T-helper 1 cell treated with Interleukin-12 subunit alpha and Interleukin-12 subunit beta and Interleukin-4 antibody, amounts not matched to agents 30 μg/mL and 1 μg/mL, for 36 hours (primary cell): Measurements from ENCODE around the gene BRSK2.

Experiments
- H3K27ac Mint-ChIP-seq: one replicate; pipeline ENCODE4 v1.8.0; 2021; ENCODE audit warnings: mild to moderate bottlenecking, mixed read lengths
- H3K27me3 Mint-ChIP-seq: one replicate; pipeline ENCODE4 v1.8.0; 2021; ENCODE audit warnings: low read depth, mixed read lengths
- H3K36me3 Mint-ChIP-seq: one replicate; pipeline ENCODE4 v1.8.0; 2021; ENCODE audit warnings: low read depth, mixed read lengths
- H3K4me1 Mint-ChIP-seq: one replicate; pipeline ENCODE4 v1.8.0; 2021; ENCODE audit warnings: low read depth, mixed read lengths
- H3K4me3 Mint-ChIP-seq: one replicate; pipeline ENCODE4 v1.8.0; 2021; ENCODE audit warnings: mild to moderate bottlenecking, moderate library complexity, mixed read lengths
- H3K9me3 Mint-ChIP-seq: one replicate; pipeline ENCODE4 v1.8.0; 2021; ENCODE audit warnings: mixed read lengths

BRSK2 gene

GRCh38 chr11:1456596-1457325 lies 67.0 kb downstream of the BRSK2 start:
- Mint-ChIP-seq H3K27ac (no peak overlapping the region), H3K4me3 (no peak overlapping the region), H3K27me3 (no peaks in the 10 kb centered on the region), H3K9me3 (no peaks in the 10 kb centered on the region), H3K36me3 (no peaks in the 10 kb centered on the region), H3K4me1 (no peaks in the 10 kb centered on the region)

GRCh38 chr11:1457326-1457680 lies 67.6 kb downstream of the BRSK2 start:
- Mint-ChIP-seq H3K27ac (no peak overlapping the region), H3K9me3 (no peaks in the 10 kb centered on the region), H3K4me1 (no peaks in the 10 kb centered on the region), H3K4me3 (no peak overlapping the region), H3K27me3 (no peaks in the 10 kb centered on the region), H3K36me3 (no peaks in the 10 kb centered on the region)

DNA sequence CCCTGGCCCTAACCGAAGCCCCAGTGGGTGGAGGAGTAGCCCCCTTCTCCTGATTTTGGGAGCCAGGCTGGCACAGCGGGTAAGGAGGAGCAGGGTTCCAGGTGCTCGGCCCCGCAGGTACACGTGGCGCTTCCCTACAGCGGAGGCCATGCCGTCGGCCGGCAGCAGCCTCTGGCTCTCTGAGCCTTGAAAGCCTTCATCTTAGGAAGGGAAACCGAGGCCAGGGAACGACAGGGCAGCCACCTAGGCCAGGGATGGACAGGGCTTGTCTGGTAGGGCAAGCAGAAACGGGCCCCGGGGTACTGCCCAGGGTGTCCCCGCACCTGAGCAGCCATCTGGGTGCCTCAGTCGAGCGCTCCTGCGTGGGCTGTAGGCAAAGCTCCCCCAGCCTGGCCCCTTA lies 68.1 kb downstream of the BRSK2 start:
- Mint-ChIP-seq H3K36me3 (no peaks in the 10 kb centered on the region), H3K27ac (no peak overlapping the region), H3K27me3 (no peaks in the 10 kb centered on the region), H3K4me3 (no peak overlapping the region), H3K9me3 (no peaks in the 10 kb centered on the region), H3K4me1 (no peaks in the 10 kb centered on the region)

DNA sequence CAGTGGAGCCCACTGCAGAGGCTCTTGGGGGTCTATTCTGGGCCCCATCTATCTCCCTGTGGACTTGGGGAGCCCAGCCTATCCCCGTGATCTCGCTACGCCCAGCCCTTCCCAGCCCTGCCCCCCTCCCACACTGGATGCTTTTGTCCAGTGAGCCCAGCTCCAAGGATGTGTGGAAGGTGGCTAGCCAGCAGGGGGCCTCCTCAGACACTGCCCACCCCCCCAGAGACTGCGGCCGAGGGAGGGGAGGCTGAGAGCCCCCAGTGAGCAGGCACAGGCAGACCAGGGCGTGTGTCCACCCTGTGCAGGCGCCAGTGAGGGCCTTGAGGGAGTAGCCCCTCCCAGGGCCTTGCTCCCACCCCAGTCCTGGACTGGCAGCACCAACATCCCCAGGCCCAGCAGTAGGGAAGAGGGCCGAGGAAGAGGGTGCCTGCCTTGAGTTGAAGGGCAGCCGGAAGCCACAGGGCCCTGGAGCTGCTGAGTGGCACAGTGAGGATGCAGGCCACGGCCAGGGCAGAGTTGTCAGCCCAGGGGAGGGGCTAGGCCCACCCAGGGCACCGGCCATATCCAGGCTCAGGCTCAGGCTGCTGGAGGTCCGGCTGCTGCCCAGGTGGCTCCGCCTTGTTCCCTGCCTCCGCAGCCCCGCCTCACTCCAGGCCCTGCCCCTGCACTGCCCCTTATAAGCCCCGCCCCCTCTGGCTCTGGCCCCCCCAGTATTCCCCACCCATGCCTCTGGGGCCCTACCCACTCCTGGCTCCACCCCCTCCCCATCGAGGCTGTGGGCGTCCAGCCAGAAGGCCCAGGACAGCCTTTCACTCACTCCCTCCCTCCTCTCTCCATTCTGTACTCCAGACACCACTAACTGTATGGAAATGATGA lies 68.8 kb downstream of the BRSK2 start:
- no peak overlapping the region for H3K27ac Mint-ChIP-seq
- H3K4me1 Mint-ChIP-seq = no peaks in the 10 kb centered on the region
- no peaks in the 10 kb centered on the region for H3K36me3 Mint-ChIP-seq
- H3K4me3 Mint-ChIP-seq = no peak overlapping the region
- H3K9me3 Mint-ChIP-seq = no peaks in the 10 kb centered on the region
- no peaks in the 10 kb centered on the region for H3K27me3 Mint-ChIP-seq

DNA sequence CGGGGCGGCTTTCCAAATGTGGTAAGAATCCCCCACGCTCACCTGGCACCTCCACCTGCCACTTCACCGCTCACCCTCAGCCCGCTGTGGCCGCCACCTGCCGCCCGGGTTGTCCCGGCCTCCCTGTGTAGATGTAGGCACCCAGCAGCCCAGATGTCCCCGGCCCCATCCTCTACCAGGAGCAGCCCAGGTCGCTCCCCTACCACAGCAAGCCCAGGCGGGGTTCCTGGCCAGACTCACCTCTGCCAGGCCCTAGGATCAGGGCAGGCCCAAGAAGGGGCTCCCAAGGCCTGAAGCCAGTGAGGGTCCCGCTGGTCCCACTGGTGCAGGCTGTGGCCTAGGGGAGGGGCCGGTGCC lies 69.5 kb downstream of the BRSK2 start:
- H3K27me3 Mint-ChIP-seq = no peaks in the 10 kb centered on the region
- H3K4me3 Mint-ChIP-seq = no peak overlapping the region
- H3K27ac Mint-ChIP-seq = no peak overlapping the region
- H3K4me1 Mint-ChIP-seq = no peaks in the 10 kb centered on the region
- no peaks in the 10 kb centered on the region for H3K9me3 Mint-ChIP-seq
- H3K36me3 Mint-ChIP-seq = no peaks in the 10 kb centered on the region

DNA sequence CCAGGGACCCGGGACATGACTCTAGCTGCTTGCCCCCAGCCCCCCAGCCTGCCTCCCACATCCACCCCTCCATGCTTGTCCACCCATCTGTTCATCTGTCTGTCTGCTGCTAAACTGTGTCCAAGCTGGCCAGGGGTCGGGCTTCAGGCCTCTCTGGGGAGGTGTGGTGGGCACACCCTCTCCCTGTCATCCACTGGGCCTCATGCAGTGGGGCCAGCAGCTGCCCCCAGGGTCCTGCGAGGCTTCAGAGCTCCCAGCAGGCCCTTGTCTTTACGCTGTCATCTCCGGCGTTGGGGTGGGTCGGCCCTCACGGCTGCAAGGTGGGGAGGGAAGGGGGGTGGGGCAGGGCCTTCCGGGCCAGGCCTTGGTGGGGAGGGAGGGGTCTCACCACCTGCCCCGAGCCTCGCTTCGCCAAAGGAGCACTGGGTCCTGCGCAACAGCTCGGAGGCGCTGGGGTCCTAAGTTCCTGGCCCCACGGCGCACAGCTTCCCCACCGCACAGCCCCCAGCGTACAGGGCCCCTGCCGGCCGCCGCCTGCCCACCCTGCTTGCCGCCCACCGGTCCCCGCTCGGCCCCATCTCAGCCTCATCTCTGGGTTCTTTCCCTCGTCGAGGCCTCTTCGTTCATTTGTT lies 70.1 kb downstream of the BRSK2 start:
- Mint-ChIP-seq H3K27me3 (no peaks in the 10 kb centered on the region), H3K36me3 (no peaks in the 10 kb centered on the region), H3K9me3 (no peaks in the 10 kb centered on the region), H3K4me1 (no peaks in the 10 kb centered on the region), H3K4me3 (no peak overlapping the region), H3K27ac (no peak overlapping the region)

DNA sequence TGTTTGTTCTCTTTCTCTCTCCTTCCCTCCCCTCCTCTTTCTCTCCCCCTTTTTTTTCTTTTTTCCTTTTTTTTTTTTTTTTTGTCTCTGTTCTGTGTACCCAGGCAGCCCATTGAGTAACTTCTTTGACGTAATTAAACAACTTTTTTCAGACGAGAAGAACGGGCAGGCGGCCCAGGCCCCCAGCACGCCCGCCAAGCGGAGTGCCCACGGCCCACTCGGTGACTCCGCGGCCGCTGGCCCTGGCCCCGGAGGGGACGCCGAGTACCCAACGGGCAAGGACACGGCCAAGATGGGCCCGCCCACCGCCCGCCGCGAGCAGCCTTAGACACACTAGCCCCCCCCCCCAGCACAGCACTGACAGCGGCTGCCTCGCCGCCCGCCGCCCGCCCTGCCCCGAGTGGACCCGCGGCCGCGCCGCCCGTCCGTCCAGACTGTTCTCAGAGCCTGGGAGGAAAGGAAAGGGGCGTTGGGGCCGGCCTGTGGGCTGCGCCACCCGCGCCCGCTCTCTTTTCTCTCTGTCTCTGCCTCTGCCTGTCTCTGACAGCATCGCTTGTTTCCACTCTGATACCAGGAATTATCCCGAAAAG lies 70.8 kb downstream of the BRSK2 start:
- no peaks in the 10 kb centered on the region for H3K36me3 Mint-ChIP-seq
- H3K4me3 Mint-ChIP-seq = no peak overlapping the region
- no peaks in the 10 kb centered on the region for H3K9me3 Mint-ChIP-seq
- H3K4me1 Mint-ChIP-seq = no peaks in the 10 kb centered on the region
- no peak overlapping the region for H3K27ac Mint-ChIP-seq
- H3K27me3 Mint-ChIP-seq = no peaks in the 10 kb centered on the region

DNA sequence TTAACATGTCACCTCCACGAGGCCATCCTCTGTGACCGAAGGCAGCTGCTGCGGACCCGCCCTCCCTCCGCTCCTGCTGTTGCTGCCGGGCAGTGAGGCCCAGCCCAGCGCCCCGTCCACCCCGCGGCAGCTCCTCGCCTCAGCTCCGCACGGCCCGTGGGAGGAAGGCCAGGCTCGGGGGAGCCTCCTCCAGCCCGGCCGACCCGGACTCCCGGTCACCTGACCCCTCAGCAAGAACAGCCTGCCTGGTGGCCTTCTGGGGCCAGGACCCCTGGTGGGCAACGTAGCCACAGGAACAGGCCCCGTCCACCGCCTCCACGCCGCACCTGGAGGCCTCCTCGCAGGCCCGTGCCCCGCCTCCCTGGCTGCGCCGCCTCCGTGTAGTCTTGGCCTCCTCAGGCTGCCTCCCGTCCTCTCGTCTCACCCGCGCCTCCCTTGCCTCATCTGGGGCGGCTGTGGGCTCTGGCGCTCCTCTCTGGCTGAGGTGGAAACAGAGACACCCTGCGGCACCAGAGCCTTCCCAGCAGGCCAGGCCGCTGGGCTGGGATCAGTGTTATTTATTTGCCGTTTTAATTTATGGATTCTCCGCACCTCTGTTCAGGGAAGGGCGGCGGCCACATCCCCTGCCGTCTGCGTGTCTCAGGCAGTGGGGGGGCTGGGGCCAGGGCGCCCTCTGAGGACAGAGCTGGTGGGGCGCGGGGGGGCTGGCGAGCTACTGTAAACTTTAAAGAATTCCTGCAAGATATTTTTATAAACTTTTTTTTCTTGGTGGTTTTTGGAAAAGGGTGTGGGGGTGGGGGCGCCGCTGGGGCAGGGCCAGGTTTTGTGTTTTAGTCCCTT lies 71.5 kb downstream of the BRSK2 start:
- Mint-ChIP-seq H3K9me3 (no peaks in the 10 kb centered on the region), H3K27me3 (no peaks in the 10 kb centered on the region), H3K36me3 (no peaks in the 10 kb centered on the region), H3K4me3 (no peak overlapping the region), H3K4me1 (no peaks in the 10 kb centered on the region), H3K27ac (no peak overlapping the region)

GRCh38 chr11:1461826-1462697 lies 72.3 kb downstream of the BRSK2 start:
- Mint-ChIP-seq H3K36me3 (no peaks in the 10 kb centered on the region), H3K27me3 (no peaks in the 10 kb centered on the region), H3K4me1 (no peaks in the 10 kb centered on the region), H3K4me3 (no peak overlapping the region), H3K9me3 (no peaks in the 10 kb centered on the region), H3K27ac (no peak overlapping the region)

DNA sequence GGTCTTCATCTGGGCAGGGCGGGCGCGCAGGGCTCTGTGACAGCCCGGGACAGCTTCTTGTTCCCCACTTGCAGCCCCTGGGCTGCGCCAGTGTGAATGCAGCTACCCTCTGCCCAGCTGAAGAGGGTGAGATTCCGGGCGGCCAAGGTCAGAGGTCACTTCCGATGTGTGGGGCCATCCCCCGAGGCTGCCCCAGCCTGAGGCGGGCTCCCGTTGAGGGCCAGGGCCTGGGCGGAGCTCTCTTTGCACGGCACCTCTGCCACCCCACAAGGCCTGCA lies 72.9 kb downstream of the BRSK2 start:
- no peaks in the 10 kb centered on the region for H3K36me3 Mint-ChIP-seq
- H3K4me3 Mint-ChIP-seq = no peak overlapping the region
- no peaks in the 10 kb centered on the region for H3K4me1 Mint-ChIP-seq
- no peaks in the 10 kb centered on the region for H3K27me3 Mint-ChIP-seq
- no peak overlapping the region for H3K27ac Mint-ChIP-seq
- no peaks in the 10 kb centered on the region for H3K9me3 Mint-ChIP-seq

DNA sequence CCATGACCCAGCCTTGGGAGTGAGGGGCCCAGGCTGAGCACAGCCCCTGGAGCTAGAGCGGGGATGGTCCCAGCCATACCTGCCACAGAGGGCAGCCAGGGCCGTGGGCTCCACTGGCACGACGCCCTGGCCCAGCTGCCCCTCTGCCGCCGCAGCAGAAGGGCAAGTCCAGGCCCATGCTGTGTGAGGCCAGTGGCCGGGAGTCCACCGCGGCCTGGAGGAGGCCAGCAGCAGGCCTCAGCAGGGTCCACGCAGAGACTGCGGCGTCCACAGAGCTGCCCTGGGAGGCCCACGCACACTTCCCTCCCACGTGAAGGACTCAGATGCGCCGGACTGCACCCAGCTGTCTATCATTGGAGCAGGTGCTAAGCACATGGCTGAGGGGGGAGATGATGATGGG lies 73.3 kb downstream of the BRSK2 start:
- Mint-ChIP-seq H3K4me3 (no peak overlapping the region), H3K27ac (no peak overlapping the region), H3K9me3 (no peaks in the 10 kb centered on the region), H3K27me3 (no peaks in the 10 kb centered on the region), H3K36me3 (no peaks in the 10 kb centered on the region), H3K4me1 (no peaks in the 10 kb centered on the region)

DNA sequence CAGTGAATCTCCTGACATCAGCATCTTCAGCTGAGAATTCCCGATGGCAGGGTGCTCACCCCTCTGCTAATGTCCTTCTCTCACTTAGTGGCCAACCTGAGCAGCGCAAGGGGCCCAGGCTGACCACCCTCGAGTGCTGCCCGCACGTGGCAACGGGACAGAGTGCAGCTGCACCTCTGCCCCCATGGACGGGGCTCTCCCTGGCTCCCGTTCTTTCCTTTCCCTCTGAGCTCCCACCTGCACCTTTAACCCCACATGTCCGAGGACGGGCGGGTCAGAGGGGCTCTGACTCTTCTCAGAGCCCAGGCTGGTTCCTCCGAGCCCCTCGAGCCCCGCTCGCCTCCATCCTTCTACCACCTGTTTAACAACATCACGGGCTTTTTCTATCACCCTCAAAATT lies 77.0 kb downstream of the BRSK2 start:
- no peaks in the 10 kb centered on the region for H3K27me3 Mint-ChIP-seq
- H3K36me3 Mint-ChIP-seq = no peaks in the 10 kb centered on the region
- H3K4me3 Mint-ChIP-seq = no peak overlapping the region
- H3K4me1 Mint-ChIP-seq = no peaks in the 10 kb centered on the region
- no peak overlapping the region for H3K27ac Mint-ChIP-seq
- H3K9me3 Mint-ChIP-seq = no peaks in the 10 kb centered on the region

- Mint-ChIP-seq H3K4me1 (no peaks in the 10 kb centered on the region), H3K4me3 (no peak overlapping the region), H3K27me3 (no peaks in the 10 kb centered on the region), H3K27ac (no peak overlapping the region), H3K9me3 (no peaks in the 10 kb centered on the region), H3K36me3 (no peaks in the 10 kb centered on the region)
Observed at GRCh38 chr11:1467270-1467669, 77.5 kb downstream of the BRSK2 start.

DNA sequence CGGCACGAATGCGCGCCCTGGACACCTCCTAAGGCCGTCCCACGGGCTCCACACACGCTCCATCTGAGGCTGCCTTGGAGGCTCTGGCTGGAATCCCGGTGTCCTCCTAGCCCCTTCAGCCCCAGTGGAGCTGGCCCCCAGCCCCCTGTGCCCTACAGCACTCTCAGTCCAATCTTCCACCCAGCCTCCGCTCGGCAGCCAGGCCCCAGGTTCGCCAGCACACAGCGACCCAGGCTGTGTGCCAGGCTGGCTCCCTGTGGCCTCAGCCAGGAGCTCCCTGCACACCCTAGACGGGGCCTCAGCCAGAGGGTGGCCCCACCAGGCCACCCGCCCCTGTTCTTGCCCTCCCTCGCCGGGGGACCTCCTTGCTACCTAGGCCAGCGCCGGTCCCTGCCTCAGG lies 78.3 kb downstream of the BRSK2 start:
- Mint-ChIP-seq H3K9me3 (no peaks in the 10 kb centered on the region), H3K4me3 (no peak overlapping the region), H3K27me3 (no peaks in the 10 kb centered on the region), H3K4me1 (no peaks in the 10 kb centered on the region), H3K36me3 (no peaks in the 10 kb centered on the region), H3K27ac (no peak overlapping the region)
